ENCODE data around the gene AIG1. TPM values are rescaled to one million over a fixed set of nuclear protein-coding genes. Genes with fewer than 3 reads are reported as not detected.
"Not testable (repeated sequence)": the region's sequence is repeated elsewhere in the genome, so short reads cannot be mapped to it uniquely, and the experiment has no call there.

AIG1 gene
- total RNA-seq, 3 donors from 2014 or later = 18.5 to 21.5 (median 21.0) TPM

DNA sequence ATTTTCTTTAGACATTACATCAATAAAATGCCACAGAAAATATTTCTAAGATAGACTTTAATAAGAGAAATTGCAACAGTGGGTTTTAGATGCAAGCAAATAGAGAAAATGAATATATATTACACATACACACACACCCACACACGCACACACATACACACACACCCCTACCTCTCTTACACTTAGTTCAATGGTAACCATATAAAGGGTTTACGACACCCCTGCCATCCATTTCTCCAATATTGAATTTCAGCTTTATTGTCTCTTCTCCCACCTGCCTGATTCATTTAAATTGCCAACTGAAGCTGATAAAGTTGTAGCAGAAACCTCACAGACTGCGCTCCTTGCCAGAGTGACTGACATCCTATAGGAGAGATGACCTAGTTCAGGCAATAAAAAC lies 235.2 kb downstream of the AIG1 start:
- DNase-seq = no peak
- no peaks in the 10 kb centered on the region for H3K9me3 ChIP-seq
- intact Hi-C loops (cut with DNase I, micrococcal nuclease) = no loop called here
- no peak overlapping the region for H3K4me3 ChIP-seq
- ATAC-seq = no peak
- TF ChIP-seq, protein P1, sequence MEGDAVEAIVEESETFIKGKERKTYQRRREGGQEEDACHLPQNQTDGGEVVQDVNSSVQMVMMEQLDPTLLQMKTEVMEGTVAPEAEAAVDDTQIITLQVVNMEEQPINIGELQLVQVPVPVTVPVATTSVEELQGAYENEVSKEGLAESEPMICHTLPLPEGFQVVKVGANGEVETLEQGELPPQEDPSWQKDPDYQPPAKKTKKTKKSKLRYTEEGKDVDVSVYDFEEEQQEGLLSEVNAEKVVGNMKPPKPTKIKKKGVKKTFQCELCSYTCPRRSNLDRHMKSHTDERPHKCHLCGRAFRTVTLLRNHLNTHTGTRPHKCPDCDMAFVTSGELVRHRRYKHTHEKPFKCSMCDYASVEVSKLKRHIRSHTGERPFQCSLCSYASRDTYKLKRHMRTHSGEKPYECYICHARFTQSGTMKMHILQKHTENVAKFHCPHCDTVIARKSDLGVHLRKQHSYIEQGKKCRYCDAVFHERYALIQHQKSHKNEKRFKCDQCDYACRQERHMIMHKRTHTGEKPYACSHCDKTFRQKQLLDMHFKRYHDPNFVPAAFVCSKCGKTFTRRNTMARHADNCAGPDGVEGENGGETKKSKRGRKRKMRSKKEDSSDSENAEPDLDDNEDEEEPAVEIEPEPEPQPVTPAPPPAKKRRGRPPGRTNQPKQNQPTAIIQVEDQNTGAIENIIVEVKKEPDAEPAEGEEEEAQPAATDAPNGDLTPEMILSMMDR (IDR thresholded peaks at IDR 0.05) = no peak
- no peaks in the 10 kb centered on the region for H3K4me1 ChIP-seq (ENCODE audit: low read depth)
- no peaks in the 10 kb centered on the region for H3K36me3 ChIP-seq (ENCODE audit: low read depth)

DNA sequence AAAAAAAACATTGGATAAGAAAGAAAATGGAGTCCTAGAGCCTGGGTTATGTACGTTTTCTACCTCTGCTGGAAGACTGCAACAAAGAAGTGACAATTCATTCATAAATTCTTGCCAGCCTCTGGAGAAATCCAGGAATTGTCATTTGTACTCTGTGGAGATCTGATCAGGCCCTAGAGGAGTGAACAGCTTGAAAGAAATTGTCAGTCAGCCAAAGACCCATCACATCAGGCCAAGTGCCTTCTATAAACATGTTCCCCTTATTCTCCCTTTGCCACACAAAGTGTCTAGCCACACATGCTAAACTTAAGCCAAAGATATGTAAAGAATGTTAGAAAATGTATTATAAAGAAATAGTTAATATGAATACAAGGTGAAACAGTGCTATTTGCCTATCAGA lies 237.4 kb downstream of the AIG1 start:
- intact Hi-C loops (cut with DNase I, micrococcal nuclease) = no loop called here
- TF ChIP-seq, protein P1 (IDR thresholded peaks at IDR 0.05) = no peak

GRCh38 chr6:143299253-143300166 lies 238.8 kb downstream of the AIG1 start:
- Histone ChIP-seq H3K4me1 (ENCODE audit: low read depth) (no peaks in the 10 kb centered on the region), H3K4me3 (no peak overlapping the region), H3K36me3 (ENCODE audit: low read depth) (no peaks in the 10 kb centered on the region), H3K9me3 (peaks cover 2% of the 10 kb centered on the region)
- intact Hi-C loops (cut with DNase I, micrococcal nuclease) = no loop called here
- no peak for ATAC-seq
- TF ChIP-seq, protein P1 (IDR thresholded peaks at IDR 0.05) = no peak
- no peak for DNase-seq

More for the DNA sequence above, 237.4 kb downstream of the AIG1 start:
- no peak for ATAC-seq
- Histone ChIP-seq H3K9me3 (peaks cover 2% of the 10 kb centered on the region), H3K4me3 (no peak overlapping the region), H3K36me3 (ENCODE audit: low read depth) (no peaks in the 10 kb centered on the region), H3K4me1 (ENCODE audit: low read depth) (no peaks in the 10 kb centered on the region)
- DNase-seq = no peak

DNA sequence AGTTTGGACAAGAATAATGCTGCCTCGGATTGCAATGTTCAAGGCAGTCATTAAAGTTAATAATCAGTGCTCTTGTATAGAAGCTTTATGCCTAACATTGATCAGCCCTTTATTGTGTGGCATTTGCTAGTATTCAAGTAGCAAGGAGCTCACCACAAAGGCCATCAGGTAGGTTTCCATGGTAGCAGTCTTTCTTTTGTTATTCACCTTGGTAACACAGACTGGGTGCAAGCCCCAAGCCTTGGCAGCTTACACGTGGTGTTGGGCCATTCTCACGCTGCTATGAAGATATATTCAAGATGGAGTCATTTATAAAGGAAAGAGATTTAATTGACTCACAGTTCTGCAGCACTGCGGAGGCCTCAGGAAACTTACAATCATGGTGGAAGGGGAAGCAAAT lies 240.5 kb downstream of the AIG1 start:
- Histone ChIP-seq H3K4me3 (no peak overlapping the region), H3K36me3 (ENCODE audit: low read depth) (no peaks in the 10 kb centered on the region), H3K4me1 (ENCODE audit: low read depth) (no peaks in the 10 kb centered on the region), H3K9me3 (peaks cover 2% of the 10 kb centered on the region)
- ATAC-seq (no peak), DNase-seq (no peak)
- intact Hi-C loops (cut with DNase I, micrococcal nuclease) = no loop called here
- TF ChIP-seq, protein P1 (IDR thresholded peaks at IDR 0.05) = no peak

- H3K36me3 ChIP-seq (ENCODE audit: low read depth); ATAC-seq; DNase-seq; H3K9me3 ChIP-seq; H3K4me1 ChIP-seq (ENCODE audit: low read depth); H3K4me3 ChIP-seq; intact Hi-C loops (cut with DNase I, micrococcal nuclease): not testable (repeated sequence)
Observed at GRCh38 chr6:143307760-143308159, 247.1 kb downstream of the AIG1 start.

DNA sequence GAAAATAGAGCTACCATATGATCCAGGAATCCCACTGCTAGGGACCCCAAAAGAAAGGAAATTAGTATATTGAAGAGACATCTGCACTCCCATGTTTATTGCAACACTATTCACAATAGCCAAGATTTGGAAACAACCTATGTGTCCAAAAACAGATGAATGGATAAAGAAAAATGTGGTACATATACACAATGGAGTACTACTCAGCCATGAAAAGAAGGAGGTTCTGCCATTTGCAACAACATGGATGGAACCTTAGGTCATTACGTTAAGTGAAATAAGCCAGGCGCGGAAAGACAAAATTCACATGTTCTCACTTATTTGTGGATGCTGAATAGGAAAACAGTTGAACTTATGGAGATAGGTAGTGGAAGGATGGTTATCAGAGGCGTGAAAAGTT lies 252.5 kb downstream of the AIG1 start:
- H3K4me1 ChIP-seq (ENCODE audit: low read depth) = no peaks in the 10 kb centered on the region
- intact Hi-C loops (cut with DNase I, micrococcal nuclease) = no loop called here
- ATAC-seq (no peak), DNase-seq (no peak)
- no peaks in the 10 kb centered on the region for H3K36me3 ChIP-seq (ENCODE audit: low read depth)
- H3K4me3 ChIP-seq = no peak overlapping the region
- H3K9me3 ChIP-seq = peaks cover 5% of the 10 kb centered on the region
- TF ChIP-seq, protein P1 (IDR thresholded peaks at IDR 0.05) = no peak
